ENCODE results near the gene ACAP2.

Gene ACAP2

DNA sequence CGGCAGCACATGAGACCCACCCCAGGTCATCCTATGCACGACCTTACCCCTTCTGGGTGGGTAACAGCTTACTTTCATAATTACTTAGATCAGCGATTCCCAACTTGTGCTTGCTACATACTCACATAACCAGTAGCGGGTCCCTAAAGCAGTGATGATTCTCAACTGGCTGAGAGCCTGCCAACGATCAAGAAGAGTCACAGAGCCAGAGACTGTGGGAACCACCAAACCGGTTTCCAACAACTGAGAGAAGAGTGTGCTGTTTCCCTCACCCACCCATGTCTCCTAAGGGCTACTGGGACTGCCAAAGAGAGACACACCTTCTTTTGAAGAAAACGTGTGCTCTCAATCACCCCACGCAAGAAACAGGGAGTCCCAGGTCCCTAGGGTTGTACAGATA is 159.9 kb downstream of the ACAP2 start:
- DNase-seq, result no peak

DNA sequence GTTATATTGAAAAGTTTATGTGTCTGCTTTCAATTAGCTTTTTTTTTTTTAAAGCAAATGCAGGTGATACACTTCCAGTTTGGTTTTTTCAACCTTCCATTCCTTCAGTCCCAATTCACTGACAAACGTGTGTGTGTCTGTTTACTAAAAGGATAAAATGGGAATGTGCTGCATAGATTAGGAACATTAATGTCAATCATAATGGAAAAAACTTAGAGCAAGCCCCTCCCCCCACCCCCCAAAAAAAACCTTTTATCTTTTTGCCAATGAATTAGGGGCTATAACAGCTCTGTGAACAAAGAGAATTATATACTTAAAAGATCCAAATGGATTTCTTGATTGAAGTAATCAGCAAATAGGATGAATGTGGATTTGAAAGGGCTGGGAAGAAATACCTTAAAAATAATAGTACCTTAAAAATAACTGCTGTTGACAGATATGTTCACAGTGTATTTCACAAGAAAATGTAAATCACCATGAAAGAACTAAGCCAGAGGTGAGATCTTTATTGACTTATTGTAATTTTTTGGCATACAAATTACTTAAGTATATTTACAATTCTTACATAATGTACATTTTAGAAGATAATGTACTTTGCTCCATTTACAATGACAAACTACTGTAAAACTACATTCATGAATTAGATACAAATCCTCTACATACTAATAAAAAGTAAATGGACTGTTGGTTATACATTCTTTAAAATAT is 168.4 kb downstream of the ACAP2 start:
- no peak for DNase-seq

DNA sequence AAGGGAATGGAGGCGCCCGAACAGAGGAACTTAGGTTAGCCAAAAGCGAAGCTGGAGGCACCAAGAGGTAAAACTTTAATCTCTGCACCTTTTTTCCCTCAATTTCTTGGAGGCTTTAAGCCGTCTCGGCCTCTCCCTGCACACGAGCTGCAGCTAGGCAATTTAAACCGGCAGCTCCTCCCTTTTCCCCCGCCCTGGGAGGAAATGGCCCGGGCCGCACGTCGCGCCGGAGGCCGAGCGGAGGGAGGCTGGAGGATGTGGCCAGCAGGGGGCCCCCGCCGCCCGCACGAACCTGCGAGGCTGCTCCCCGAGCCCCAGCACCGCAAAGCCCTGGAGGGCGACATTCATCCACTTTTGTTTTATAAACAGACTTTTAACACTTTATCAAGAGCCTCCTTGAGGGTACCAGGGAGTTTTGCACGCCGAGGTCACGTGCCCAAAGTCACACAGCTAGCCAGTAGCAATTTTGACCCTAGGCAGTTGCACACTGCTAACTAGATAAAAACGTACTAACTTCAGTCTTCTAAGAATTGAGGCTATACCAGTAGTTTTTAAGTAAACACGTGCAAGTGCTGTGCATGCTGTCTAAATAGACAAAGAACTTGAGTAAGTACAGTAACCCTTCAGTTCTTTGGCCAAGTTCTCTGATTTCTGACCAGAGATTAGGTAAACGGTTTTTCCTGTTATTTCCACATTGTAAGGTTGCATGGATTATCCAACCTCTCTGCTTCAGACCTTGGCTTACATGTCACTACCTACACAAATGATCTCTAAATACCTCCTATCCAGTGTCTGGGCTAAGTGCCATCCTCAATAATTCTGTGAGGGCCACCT is 171.2 kb downstream of the ACAP2 start:
- DNase-seq, result peak; percentile 91

DNA sequence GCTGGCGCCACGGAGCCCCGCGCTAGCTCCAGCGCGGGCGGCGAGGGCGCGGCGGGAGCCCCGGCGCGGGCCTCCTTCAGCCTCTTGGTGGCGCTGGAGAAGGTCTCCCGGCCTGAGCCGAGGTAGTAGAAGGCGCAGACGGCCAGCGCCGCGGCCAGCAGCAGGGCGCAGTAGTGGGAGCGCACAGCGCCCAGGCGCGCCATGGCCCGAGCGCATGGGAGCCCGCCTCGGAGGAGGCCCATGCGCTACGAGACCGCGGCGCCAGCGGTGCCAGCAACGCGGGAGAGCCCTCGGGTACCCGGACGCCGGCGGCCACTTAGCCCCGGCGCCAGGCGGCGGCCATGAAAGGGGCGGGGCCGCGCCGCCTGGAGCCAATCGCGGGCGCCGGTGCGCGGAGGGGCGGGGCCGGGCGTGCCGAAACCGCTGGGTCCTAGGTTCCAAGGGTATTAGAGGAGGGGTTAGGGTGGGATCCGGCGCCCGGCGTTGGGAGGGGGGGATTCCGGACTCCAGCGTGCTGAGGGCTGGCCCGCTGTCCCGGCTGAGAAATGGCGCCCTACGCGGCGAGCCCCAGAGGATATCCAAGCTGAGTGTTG is 171.9 kb downstream of the ACAP2 start, which contains the start of gene XXYLT1:
TSS of gene XXYLT1 (minus strand) at position 343 of the 593 bp plus-strand sequence. CDS start at position 242, 101 bp downstream.
- DNase-seq, result peak; percentile 91

DNA sequence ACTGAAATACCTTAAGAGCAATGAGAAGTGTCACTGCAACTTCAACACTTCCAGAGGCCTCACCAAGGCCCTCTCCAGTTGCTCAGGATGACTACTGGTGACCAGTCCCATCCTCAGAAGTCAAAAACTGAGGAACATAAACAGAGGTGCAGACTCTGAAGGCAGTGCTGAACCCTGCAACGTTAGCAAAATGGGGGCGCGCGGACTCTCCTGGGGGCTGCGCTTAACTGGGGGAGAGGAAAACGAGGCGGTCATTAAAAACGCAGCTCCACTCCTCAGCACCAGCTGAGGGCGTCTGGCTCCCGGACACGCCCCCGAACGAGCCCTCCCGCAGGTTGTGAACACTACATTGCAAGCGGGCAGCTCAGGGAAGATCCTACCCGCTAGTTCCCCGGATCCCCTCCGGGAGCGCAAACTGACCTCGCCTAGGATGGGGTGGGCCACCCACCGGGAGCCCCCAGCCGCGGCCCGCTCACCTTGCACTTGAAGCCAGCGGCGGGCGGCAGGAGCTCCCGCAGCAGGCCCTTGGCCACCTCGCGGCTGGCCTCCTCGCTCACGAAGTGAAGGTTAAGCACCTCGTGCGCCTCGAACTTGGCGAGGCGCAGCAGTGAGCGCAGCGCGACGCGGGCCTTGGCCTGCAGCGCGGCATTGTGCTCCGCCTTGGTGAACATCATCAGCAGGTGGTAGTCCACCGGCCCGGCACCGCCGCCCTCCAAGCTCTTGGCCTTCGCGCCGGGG is 172.6 kb downstream of the ACAP2 start:
- DNase-seq, result peak; percentile 52

DNA sequence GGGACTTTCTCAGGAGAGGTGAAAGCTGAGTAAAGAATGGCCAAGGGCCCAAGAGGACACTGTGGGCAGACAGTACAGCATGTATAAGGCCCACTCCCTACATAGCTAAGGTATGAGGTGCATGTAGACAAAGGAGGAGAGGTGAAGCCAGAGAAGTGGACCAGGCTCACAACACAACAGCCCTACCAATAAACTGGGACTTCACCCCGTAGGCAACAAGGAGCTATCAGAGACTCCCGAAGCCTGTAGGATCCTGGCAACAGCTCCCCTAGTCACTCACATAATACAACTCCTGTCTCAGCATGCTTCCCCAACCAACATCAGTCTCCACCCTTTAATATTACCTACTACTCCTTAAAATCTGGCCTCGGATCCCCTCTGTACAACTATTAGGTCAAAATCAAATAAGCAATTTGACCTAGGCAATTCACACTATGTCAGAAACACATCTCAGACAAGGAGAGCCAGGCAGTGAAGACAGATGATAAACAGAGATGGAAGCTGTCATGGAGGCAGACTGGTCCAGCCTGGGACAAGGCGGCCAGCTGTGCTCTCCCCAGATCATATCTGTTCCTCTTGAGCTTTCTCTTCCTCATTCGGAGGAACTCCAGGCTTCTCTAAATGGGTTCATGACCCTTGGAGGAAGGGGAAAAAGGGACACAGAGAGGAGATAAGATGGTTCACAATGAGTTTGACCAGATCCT is 173.3 kb downstream of the ACAP2 start:
- no peak for DNase-seq

DNA sequence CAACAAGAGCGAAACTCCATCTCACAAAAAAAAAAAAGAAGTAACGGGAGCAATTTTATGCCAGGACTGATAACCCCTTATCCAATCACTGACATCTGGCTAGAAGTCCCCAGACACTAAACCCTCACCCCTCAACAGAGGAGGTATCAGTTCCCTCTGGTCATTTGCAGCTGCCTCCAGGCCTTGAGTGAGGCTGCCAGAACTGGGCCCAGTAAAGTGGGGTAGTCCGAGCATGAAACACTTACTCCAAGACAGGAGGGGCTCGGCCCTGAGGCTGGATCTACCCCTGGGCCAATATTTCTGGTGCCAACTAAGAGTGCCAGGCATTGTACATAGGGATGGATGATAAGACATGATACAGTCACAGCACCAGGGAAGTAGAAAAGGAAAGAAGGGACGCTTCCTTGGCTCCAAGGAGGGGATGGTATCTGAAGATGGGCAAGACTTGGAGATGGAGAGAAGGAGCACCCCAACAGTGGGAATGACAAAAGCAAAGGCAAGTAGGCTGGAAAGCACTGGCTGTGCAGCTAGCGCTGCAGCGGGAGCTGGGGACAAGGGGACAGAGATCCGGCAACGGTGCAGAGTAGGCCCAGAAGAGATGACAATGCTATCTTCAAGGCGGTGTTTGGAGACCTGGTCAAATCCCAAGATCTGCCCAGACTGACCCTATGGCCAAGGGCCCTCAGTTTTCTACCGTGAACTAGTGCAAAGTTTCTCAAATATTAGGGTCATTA is 174.1 kb downstream of the ACAP2 start:
- no peak for DNase-seq

DNA sequence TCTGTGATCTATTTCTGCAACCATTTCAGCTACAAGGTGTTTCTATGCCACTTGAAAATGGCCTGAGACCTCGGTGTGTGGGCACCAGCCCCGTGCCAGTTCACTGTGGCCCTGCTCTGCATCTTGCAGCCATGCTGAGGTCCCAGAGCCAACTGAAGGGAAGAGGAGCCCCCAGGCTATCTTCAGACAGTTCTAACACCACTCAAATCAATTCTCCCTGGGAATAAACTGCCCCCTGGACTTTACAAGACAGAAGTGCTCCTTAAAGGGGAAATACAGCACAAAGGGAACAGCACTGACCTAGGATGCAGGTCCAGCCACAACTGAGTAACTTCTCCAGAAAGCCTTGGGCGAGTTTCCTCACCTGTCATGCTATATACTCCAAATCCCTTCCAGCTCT is 175.7 kb downstream of the ACAP2 start:
- no peak for DNase-seq

DNA sequence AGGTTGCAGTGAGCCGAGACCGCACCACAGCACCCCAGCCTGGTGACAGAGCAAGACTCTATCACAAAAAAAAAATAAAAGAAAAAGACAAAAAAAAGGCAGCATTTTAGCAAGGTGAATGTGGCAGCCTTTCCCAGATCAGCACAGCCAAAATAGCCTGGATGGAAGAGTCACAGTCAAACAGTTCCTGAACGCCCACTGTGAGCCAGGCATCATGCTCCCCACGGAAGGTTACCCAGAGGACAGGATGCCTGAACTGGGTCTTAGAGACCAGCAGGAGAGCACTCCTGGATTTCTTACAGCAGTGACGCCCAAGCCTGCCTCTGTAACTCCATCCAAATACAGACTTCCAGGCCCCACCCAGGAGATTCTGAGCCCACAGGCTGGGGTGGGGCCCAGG is 176.4 kb downstream of the ACAP2 start:
- DNase-seq, result no peak

DNA sequence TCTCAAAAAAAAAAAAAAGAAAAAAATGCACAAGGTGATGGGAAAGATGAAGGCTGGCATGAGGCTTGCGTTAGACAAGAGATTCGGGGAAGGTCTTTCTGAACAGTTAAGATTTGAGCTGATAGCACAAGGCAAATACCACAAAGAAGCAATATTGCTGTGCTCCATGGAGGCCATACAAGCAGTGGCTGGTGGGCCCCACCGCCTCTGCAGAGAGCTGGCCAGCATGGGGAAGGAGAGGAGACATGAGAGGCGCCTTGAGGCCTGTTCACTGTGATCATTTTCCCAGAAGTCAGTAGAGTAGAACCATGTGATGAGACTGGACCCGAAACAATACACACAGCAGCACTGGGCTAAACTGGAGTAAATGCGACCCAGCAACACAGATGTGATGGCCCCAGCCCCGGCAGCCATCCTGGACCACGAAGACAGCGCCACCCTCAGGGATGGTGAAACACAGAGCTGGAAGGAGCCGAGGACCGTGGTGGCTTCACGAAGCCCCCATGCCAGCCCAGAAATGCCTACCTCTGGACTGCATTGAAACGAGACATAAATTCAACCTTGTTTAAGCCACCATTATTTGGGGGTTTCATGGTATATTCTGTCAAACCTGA is 177.3 kb downstream of the ACAP2 start:
- DNase-seq, result no peak

DNA sequence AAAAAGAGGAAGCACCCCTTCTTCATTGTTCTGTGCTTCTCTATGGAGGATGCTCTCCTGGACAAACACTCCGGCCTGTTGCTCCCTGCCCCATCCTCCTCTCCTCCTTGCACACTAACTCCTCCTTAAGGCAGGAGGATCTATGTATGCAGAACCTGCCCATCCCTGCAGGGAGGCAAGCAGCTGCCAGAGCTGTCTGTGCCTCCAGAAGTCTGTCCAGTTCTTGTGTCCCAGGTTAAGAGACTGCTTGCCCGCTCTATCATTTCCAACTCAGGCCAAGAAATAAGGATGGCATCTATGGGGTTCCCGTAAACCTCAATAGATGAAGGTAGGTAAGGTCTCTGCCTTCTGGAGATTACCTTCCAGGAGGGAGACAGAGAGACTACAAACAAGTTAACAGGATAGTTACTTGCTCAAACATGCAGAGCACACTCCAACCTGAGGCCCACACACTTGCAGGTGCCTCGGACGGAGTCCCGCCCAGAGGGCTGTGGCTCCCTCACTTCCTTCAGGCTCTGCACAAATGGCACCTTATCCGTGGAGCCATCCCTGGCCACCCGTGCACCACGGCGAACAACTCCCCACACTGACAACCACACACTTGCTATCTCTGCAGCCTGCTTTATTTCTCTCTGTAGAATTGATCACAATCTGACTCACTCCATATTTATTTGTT is 178.8 kb downstream of the ACAP2 start:
- DNase-seq, result no peak

DNA sequence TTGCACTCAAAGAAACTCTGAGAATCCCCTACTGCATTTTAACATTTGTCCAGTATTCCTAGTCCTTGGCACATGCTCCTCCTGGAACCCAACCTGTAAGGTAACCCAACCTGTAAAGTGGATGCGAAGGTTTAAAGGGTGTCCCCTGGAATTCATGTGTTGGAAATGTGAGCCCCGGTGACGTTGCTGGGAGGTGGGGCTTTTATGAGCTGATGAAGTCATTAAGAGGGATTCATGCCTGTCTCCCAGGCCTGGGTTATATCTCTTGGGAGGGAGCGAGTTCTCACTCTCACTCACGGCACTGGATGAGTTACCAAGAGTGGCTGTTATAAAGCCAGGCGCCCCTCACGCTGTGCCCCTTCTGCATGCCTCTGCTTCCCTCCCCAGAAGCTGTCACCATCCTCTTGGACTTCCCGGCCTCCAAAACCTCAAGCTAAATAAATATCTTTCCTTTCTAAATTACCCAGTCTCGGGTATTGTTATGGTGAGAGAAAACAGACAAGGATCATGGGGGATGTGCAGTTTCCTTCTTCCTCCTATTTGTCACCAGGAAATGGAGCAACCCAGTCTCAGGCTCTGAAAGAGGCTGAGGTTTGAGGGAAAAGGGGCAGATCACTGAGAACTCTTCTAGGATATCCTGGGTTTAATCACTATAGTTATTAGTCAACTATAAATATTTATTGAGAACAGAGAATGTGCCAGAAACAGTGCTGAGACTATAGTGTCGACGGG is 179.5 kb downstream of the ACAP2 start:
- no peak for DNase-seq

DNA sequence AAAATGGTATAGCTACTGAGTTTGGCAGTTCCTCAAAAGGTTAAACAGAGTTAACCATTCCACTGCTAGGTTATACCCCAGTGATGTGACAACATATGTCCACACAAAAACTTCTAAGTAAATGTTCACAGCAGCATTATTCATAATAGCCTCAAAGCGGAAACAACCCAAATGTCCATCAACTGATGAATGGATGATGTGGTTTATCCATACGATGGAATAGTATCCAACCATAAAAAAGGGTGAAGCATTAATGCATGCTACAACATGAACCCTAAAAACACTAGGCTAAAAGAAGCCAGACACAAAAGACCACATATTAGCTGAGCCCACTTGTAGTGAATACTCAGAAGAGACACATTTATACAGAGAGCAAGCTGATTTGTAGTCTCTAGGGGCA is 180.9 kb downstream of the ACAP2 start:
- DNase-seq, result no peak

DNA sequence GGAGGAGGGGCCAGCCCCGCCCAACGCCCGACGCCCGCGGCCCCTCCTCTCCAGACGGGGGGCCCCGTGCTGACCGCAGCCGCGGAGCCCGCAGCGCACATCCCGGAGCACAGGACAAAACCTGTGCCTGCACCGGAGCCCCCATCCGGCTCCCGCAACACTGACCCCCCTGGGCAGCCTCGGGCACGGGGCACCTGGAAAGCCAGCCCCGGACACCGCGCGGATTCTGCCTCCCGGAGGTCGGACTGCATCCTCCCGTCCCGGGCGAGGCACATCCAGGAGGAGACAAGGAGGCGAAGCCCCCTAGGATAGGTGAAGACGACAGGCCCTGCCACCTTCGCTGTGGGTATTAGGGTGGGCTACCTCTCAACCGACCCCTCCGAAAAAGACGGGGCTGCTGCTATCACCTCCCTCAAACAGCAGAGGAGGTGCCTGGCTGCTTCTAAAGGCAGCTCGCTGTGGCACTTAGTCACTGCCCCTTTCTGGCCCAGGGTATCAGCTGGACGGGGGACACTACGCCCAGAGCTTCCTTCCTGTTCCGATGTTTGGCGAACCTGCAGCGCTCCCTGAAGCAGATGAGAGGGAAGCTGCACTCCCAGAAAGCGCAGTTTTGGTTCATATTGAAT is 182.4 kb downstream of the ACAP2 start:
- DNase-seq, result peak; percentile 13

DNA sequence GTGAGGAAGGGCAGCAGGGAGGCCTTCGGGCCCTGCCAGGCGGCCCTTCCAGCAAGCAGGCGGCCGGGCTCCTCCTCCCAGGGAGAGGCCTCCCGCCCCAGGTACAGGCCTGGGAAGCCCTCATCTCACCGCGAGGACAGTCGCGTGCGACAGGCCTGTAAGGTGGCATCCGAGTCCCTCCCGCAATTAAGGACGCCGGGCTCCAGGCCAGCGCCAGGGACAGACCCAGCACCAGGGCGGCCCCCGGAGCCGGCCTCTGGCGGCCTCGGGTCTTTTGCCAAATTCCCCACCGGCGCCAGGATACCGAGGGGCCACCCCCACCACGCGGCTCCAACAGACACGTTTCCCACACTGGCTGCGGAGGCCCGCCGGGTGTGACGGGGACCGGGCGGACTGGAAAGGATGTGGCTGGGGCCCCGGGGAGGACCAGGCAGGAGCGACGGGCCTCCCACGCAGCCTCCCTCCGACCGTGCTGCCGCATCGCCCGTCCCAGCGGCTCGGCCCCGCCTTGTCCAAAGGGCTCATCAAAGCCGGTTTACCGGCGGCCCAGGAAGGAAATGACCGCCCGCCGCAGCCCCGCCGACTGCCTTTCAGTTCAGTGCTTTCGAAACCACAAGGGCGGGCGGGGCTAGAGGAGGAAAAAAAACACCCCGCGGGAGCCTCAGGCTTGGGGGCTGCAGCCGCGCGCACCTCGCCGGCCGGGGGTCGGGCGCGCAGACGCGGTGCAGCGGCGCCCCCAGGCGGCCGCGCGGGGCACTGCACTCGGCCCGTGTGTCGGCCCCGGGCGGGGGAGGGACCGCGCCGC is 183.1 kb downstream of the ACAP2 start:
- DNase-seq, result peak; percentile 83

DNA sequence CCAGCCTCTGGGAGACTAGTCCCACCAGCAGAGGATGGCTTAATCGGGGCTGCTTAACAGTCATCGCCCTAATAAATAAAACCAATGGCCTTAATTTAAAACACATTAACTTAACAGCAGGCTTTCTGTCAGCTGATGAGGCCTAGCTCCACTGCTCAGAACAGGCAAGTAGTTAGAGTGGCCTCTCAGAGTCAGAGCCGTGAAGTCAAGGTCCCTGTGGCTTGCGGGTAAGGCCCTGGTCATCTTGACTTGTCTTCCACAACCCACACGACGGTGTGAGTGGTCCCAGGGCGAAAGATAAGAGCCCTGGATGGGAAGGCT is 183.7 kb downstream of the ACAP2 start:
- no peak for DNase-seq

DNA sequence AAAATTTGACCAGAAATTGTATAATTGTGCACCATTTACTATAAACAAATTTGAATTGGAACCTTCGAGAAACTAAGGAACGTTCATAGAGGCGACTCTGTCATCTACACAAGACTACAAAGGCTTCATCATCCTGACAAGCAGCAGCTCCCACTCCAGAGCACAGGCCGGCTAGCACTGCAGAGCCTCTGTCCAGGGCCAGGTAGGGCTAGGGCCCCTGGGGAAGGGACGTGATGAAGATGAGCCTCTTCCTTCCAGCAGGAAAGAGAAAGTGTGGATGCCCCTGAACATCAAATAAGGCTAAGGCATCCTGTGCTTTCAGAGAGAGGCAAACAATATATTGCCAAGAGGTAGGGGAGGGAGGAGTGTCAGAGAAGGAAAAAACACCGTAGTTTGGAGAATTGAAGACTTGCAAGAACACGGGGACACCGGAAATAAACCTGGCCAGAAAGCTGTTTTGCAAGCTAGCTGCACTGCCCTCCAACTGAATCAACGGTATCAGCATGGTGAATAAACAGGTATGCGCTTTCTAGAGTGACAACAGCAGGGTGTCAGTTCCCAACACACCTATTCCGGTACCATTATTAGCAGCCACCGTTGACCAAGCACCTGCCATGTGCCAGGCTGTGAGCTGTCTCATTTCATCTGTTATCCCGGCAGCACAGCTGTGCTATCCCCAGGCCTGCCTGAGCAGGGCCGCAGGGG is 184.2 kb downstream of the ACAP2 start:
- DNase-seq, result no peak

All from activated CD4-positive, alpha-beta T cell treated with anti-CD3 and anti-CD28 coated beads, Interleukin-2, amount 50 U/mL, for 16 hours (primary cell).